Adrenal gland (tissue), 5 donors: ENCODE measurements around the gene SOS1.

Source experiments
- CTCF ChIP-seq, 6 experiments: fragments of 450-650 bp in 4 of 6; fragments of 200-600 bp in 2 of 6; sonication (generic) in 1 of 6; IDR thresholded peaks; 1 replicate in 5 of 6; 2 replicates in 1 of 6; pipeline versions ENCODE4 v1.5.1 to v1.8.0; 2016 to 2021; ENCODE audit warnings: antibody characterized with exemption in 6 of 6, mild to moderate bottlenecking in 2 of 6, moderate library complexity in 1 of 6
- POLR2A ChIP-seq, 2 donors: fragments of 450-650 bp; IDR thresholded peaks; one replicate each; pipeline ENCODE4 v1.6.1; 2017; ENCODE audit warnings: antibody characterized with exemption in 2 of 2, mild to moderate bottlenecking in 2 of 2, moderate library complexity in 1 of 2
- donor health status: DM: no; HTN: no; CAD: no.

GRCh38 chr2:38959466-38959865 is 161.4 kb downstream of the SOS1 start:
- TF ChIP-seq CTCF (IDR thresholded peaks at IDR 0.05) (no peak), POLR2A (IDR thresholded peaks at IDR 0.05) (no peak)
